HG03196 (cell line): ENCODE data around the gene OSGIN1.

Experiments used
- ATAC-seq: cut with Tn5 transposase; IDR thresholded peaks from one replicate; pipeline ENCODE4 v1.9.1; 2021; ENCODE audit not compliant: unreplicated experiment

OSGIN1 gene, protein sequence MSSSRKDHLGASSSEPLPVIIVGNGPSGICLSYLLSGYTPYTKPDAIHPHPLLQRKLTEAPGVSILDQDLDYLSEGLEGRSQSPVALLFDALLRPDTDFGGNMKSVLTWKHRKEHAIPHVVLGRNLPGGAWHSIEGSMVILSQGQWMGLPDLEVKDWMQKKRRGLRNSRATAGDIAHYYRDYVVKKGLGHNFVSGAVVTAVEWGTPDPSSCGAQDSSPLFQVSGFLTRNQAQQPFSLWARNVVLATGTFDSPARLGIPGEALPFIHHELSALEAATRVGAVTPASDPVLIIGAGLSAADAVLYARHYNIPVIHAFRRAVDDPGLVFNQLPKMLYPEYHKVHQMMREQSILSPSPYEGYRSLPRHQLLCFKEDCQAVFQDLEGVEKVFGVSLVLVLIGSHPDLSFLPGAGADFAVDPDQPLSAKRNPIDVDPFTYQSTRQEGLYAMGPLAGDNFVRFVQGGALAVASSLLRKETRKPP

DNA sequence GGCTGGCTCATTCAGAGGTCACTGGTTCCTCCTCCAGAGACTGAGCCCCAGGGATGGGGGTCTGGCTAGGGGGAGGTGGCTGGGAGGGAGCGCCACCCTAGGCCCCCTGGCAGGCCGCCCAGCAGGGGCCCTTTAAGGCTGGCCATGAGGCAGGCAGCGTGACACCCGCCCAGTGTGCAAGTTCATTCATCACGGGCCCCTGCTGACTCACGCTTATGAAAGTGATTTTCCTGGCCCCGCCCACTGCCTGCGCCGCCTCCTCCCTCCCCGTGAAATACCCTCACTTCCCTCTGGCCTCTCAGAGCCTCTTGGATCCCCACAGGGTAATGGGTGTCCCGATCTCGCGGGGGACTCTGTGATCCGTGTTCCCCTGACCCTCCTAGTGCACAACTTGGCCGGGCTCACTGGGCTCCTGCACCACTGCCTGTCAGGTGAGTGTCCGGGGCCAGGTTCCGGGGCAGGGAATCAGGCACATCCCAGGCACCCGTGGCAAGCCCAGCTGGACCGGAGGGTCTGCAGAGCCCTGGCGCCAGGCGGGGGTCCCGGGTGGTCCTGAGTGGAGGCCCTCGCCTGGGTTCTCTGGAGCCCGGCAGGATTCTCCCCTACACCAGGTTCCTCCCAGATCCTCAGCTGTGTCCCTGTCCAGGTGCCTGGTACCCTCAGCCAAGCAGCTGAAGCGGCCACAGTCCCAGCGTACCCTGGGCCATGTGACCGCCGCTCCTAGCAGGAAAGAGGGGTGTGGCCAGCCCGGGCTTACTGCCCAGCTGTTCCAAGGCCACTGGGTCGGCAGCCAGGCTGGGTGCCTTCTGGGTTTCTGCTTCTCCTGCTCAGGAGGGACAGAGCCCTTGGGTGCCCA, at the start of gene OSGIN1:
OSGIN1 (plus strand) TSS at position 301 of the 856 bp plus-strand sequence. CDS start 4,432 bp downstream, outside the sequence.
- peak; percentile 89 for ATAC-seq

GRCh38 chr16:83903751-83904150, 49.3 kb upstream of the OSGIN1 start:
- ATAC-seq = no peak

GRCh38 chr16:83906683-83907082, 46.4 kb upstream of the OSGIN1 start:
- ATAC-seq = no peak

- no peak for ATAC-seq
Observed at GRCh38 chr16:83907111-83907510, 45.9 kb upstream of the OSGIN1 start.

DNA sequence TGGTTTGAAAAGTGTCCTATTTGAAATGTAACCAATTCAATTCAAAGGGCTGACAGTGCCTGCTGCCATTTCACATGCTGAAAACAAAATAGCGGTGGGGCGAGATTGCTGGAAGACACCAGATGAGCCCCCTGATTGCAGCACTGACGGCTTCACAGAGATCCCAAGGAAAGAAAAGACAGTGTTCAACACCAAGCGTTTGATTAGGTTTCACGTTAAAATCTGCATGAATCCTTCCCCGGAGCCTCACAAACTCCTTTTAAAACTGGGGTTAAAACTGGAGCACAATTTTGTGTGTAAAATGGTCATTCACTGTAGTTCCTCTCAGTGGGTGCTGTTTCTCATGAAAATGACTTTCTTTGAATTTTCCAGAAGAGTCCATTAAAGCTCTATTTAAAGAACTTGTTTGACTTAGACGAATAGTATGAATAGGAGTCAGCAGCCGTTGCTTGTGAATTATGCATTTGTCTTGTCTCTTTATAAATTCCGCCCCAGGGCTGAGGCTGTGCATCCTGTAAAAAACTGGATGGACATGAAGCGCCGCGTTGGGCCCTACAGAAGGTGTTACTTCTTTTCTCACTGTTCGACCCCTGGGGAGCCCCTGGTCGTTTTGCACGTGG, 45.3 kb upstream of the OSGIN1 start:
- no peak for ATAC-seq

- ATAC-seq = no peak
Observed at GRCh38 chr16:83908798-83909197, 44.2 kb upstream of the OSGIN1 start.

DNA sequence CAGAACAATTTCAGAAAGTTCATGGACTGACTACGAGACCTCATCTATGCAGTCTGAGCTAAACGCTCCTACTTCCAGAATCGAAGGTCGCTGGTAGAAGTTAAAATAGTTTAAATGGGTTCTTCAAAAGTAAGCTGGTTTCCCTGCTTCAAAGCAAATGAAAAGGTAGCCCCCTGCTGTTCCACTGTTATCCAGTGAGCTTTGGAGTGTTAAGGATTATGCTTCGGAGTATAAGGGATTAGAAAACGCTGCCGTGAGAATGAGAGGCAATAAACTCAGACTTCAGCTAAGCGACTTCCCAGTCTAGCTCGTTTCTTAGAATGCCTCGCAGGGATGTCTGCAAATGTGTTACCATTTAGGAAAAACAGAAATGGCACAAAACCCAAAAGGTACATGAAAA, 41.8 kb upstream of the OSGIN1 start:
- ATAC-seq = no peak

DNA sequence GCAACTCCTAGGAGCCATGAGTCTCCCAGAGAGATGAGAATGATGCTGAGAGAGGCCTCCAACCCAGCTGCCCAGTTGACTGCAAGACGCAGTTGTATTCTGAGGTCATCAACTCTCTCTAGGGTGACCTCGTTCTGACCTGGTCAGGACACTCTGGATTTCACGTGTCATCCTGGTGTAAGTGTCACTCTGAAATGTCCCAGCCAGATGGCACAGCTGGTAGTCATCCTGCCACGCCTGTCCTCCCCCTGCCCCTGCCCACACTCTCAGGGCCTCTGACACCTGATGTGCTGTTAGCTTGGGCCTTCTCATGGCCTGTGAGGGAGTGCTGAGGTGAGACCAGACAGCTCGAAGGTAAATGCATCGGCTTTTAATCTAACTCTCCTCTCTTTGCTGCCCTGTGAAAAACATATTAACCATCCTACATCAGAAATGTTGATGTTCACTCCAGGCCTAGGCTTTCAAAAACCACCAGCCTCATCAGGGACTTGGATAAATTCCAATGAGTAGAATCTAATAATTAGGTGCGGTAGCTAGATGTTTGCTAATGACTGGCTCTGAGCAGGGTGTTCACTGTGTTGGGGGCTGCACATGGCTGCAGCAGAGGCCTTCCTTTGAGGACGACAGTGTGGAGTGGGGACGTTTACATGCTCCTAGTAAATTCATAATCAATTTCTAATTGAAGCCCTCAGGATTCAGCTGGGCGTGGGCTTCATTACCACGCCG, 40.4 kb upstream of the OSGIN1 start:
- no peak for ATAC-seq

DNA sequence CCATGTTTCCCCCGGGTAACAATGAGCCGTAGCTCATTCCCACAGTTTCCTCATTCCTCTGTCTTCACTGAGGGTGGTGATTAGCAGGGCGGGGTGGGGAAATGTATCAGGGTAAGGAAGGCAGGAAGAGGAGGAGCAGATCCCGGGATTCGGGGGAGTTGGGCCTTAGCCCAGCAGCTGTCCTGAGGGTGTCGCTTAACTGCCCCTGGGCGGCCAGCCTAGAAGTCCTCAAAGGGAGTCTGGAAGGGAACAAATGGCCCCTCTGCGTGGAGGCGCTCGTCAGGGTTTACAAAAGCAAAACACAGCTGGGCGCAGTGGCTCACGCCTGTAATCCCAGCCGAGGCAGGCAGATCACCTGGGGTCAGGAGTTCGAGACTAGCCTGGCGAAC, 39.8 kb upstream of the OSGIN1 start:
- ATAC-seq = no peak

DNA sequence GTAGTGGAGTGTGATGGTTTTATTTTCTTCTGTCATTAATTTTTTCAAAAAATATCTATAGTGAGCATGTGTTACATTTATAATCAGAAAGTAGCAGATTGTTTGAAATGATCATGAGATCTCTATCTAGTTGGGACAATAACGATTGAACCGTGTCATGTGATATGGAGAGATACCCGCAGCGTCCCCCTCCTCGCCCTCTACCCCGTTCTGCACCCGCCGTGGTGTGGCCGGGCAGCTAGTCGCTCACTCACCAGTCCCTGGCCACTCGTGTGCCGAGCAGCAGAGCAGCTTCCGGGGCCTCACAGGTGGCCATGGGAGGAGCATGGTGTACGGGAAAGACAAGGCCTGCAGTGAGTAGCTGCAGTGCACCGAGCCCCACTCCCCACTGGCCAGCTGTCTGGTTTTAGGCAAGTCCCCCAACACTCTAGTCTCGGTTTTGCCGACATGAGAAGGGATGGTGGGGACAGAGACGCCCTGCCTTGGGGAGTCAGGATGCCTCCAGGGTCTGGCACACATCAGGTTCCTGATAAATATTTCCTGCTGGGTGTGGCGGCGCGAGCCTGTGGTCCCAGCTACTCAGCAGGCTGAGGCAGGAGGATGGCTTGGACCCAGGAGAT, 38.8 kb upstream of the OSGIN1 start:
- no peak for ATAC-seq

GRCh38 chr16:83915081-83915480, 38.0 kb upstream of the OSGIN1 start:
- no peak for ATAC-seq

DNA sequence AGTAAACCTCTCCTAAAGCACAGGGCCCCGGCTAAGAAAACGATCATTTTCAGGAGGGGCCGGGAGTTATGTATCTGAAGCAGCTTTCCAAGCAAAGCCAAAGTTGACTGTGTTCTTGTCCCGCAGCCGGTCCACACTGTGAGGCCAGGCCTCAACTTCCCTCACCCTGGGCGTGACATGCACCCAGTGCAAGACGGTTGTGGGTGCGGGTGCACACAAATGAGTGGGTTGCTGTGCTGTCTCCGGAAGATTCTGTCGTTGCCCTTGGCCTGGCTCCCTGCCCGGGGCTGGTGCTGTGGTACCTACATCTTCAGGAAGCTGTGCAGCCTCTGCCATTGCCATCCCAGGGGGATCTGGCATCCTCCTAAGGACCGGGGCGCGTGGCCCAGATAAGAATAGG, 37.5 kb upstream of the OSGIN1 start:
- no peak for ATAC-seq

GRCh38 chr16:83917152-83918120, 35.6 kb upstream of the OSGIN1 start:
- ATAC-seq = no peak

- no peak for ATAC-seq
Observed at GRCh38 chr16:83920894-83921491, 32.0 kb upstream of the OSGIN1 start.

DNA sequence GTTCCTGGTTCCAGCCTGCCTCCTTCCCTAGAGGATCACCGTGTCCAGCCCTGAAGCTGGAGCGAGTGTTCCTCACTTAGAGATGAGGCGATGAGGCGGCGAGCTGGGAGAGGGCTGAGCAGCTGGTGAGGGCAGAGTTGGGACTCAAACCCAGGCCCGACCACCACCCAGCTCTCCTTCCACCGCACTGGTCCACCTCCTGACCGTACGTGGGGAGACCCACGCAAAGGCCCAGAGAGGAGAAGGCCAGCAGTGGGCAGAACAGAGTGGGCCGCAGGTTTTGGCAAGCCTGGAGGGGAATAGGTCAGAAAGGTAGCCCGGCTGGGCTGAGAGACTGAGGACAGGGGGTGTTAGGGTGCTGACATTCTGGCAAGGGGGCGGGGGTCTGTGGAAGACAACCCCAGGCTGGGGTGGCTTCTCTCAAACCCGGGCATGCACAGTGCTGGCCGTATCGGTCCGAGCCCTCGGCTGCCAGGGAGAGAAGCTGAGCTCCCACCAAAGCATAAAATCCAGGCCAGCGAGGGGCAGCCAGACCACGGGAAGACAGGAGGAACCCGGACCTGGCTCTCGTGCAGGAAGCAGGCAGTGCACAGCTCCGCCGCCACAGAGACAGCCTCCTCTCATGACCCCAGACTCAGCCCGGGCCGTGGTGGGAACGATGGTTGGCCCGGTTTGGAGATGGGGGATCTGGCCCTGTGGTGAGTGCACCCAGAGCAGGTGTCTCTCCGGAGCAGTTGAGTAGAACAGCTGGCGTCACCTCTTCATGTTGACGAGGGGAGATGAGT, 29.3 kb upstream of the OSGIN1 start:
- no peak for ATAC-seq

DNA sequence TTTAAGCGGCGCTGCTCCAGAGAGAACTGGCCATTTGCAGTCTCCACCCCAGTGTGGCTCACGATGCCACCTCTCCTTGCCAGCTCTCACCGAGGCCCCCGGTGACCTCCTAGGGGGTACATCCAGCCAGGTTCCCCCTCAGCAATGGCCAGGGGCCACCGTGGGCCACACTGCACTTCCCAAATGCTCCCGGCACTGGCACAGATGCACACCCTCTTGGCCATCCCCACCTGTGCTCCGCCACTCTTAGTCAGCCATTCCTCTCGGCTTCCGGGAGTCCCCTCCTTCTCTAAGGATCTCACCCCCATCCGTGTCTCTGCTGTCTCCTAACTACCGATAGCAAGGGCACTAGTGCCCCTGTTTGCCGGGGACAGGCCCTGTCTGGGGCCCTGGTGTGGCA, 28.4 kb upstream of the OSGIN1 start:
- no peak for ATAC-seq

DNA sequence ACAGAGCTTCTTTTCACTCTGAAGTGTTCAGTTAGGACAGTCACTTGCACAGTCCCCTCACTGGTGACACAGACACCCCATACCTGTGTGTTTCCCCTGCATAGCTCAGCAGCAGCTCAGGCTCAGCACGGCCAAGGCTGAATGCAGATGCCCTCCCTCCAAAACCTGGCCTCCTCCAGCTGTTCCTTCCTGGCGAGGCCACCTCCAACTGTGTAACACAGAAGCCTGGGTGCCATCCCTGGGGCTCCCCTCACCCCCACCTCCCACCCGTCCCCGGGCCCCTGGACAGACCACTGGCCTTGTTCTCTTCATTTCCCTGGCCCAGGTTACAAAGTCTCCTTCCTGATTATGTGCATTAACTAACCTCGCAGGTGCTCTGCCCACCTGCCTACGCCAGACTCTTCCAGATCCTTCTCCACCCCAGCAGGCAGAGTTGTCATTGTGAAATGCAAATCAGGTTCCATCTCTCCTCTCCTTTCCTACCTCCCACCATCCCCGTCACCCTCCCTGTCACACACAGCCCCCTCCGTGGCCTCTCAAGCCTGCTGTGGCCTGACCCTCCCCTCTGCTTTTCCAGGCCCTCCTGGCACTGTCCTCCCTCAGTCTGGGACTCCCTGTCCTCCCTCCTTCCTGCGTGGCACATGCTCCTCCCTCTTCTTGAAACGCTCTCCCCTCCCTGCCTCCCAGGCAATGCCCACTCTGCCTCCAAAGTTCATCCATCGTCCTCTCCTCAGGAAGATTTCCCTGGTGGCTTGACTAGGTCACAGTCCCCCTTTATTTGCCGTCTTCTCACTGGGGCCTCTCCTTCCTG, 27.7 kb upstream of the OSGIN1 start:
- ATAC-seq = no peak
